Esophagus muscularis mucosa (tissue), 4 donors: Measurements from ENCODE around the gene CCL17. TPM values are rescaled to one million over a fixed set of nuclear protein-coding genes. Genes with fewer than 3 reads are reported as not detected.

Experiments used
- DNase-seq: peaks from one replicate; pipeline ENCODE4 v3.0.0-alpha.2; 2017; ENCODE audit errors: extremely low spot score
- H3K27ac ChIP-seq, 4 donors: fragments of 200-600 bp; sonication (generic); replicated peaks in 1 of 4; 1 replicate in 3 of 4; 2 replicates in 1 of 4; pipeline ENCODE4 v1.5.1; 2016 to 2019; ENCODE audit warnings: mild to moderate bottlenecking in 1 of 4
- H3K27me3 ChIP-seq, 4 donors: fragments of 200-600 bp; sonication (generic); one replicate each; pipeline versions ENCODE4 v1.5.1 to v1.6.0; 2016 to 2019
- H3K36me3 ChIP-seq, 4 donors: fragments of 200-600 bp; sonication (generic); one replicate each; pipeline ENCODE4 v1.5.1; 2016 to 2019
- H3K4me1 ChIP-seq, 4 donors: fragments of 200-600 bp; sonication (generic); one replicate each; pipeline ENCODE4 v1.5.1; 2016 to 2019
- H3K4me3 ChIP-seq, 4 donors: fragments of 200-600 bp; sonication (generic); 1 replicate in 2 of 4; 2 replicates in 2 of 4; pipeline ENCODE4 v1.5.1; 2016 to 2019; ENCODE audit warnings: mild to moderate bottlenecking in 4 of 4, moderate library complexity in 1 of 4
- H3K9me3 ChIP-seq, 4 donors: fragments of 200-600 bp; sonication (generic); 1 replicate in 3 of 4; 2 replicates in 1 of 4; pipeline ENCODE4 v1.5.1; 2016 to 2019
- CTCF ChIP-seq, 3 experiments: fragments of 200-600 bp in 2 of 3; fragments of 450-650 bp in 1 of 3; sonication (generic) in 2 of 3; IDR thresholded peaks; one replicate each; pipeline ENCODE4 v1.5.1; 2017 to 2019; ENCODE audit warnings: antibody characterized with exemption in 3 of 3, mild to moderate bottlenecking in 2 of 3, moderate library complexity in 1 of 3
- EP300 ChIP-seq: sonication (generic); formaldehyde crosslinking; IDR thresholded peaks from one replicate; pipeline ENCODE4 v1.6.1; 2017; ENCODE audit warnings: antibody characterized with exemption
- POLR2A ChIP-seq: fragments of 450-650 bp; IDR thresholded peaks from one replicate; pipeline ENCODE4 v1.6.1; 2017; ENCODE audit warnings: antibody characterized with exemption, moderate library complexity, mild to moderate bottlenecking, low read depth
- POLR2AphosphoS5 ChIP-seq, 2 donors: sonication (generic); formaldehyde crosslinking; IDR thresholded peaks; one replicate each; pipeline ENCODE4 v1.6.1; 2017; ENCODE audit warnings: antibody characterized with exemption in 2 of 2
- WGBS: methylation state at CpG from one replicate; pipeline ENCODE4 v1.1.5; 2018; 5-methylcytosine and 5-hydroxymethylcytosine counted together
- intact Hi-C: fragments of 100-400 bp; cut with DNase I; formaldehyde crosslinking; loops from one replicate; pipeline ENCODE4 v1.15.1; 2023
- total RNA-seq, 4 donors: library from RNA; depleted of rRNA; stranded (reverse); fragments of >200 nt; gene quantifications; one replicate each; pipeline versions ENCODE4 v1.1.0 to v1.2.1, GENCODE V29; 2016

Gene CCL17
- total RNA-seq, 4 donors from 2014 or later: not detected

GRCh38 chr16:57413733-57414132 is 9.2 kb downstream of the CCL17 start:
- no peaks in the 10 kb centered on the region for H3K9me3 ChIP-seq
- no peaks in the 10 kb centered on the region for H3K27me3 ChIP-seq
- no peak for DNase-seq
- intact Hi-C loops: no loop called here
- no peak overlapping the region for H3K4me3 ChIP-seq
- H3K36me3 ChIP-seq: no peaks in the 10 kb centered on the region
- WGBS: 71% methylated on average over 7 of the region's 7 CpGs
- H3K4me1 ChIP-seq: peaks cover 35 to 46% (median 41%) of the 10 kb centered on the region in 4 donors
- no peak overlapping the region for H3K27ac ChIP-seq
- no peak for TF ChIP-seq POLR2AphosphoS5 (IDR thresholded peaks at IDR 0.05)
- TF ChIP-seq POLR2A: no peak
- TF ChIP-seq EP300: no peak
- TF ChIP-seq CTCF (IDR thresholded peaks at IDR 0.05): no peak

- no peak for DNase-seq
- Histone ChIP-seq H3K9me3 (no peaks in the 10 kb centered on the region), H3K27ac (peak overlapping the region in 1 of 4 donors; percentile 71), H3K4me1 (peaks cover 26 to 36% (median 33%) of the 10 kb centered on the region in 4 donors), H3K27me3 (no peaks in the 10 kb centered on the region), H3K4me3 (peak overlapping the region in 1 of 4 donors; percentile 42), H3K36me3 (no peaks in the 10 kb centered on the region)
- WGBS: 84% methylated on average over 16 of the region's 16 CpGs
- no peak for TF ChIP-seq EP300
- intact Hi-C loops: loop anchor here (5.0 kb wide), 2 partner anchors 44 to 101 kb away; partner anchors contain the start of gene CX3CL1
These were observed 11.5 kb downstream of the CCL17 start for GRCh38 chr16:57416084-57416483.

DNA sequence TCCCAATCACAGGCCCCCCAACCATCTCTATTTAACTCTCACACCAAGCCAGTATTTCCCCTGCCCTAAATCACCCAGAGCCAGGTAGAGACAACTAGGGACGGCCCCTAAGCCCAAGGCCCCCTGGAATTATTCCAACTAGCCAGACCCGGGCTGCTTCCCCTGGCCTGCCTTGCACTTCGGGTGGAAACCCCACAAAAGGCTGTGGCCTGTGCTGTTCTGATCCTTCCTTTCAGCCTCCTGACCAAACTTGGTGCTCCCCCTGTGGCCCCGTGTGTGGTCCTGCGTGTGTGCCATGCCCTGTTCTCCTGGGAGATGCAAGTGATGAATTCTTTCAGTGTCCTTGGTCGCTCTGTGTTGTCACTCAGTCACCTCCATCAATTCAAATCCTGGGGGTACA is 14.9 kb downstream of the CCL17 start:
- Histone ChIP-seq H3K27ac (peak overlapping the region in 3 of 4 donors; percentile 16 to 60 (median 46)), H3K36me3 (no peaks in the 10 kb centered on the region), H3K4me3 (no peak overlapping the region), H3K27me3 (no peaks in the 10 kb centered on the region), H3K4me1 (peaks cover 38 to 54% (median 47%) of the 10 kb centered on the region in 4 donors), H3K9me3 (no peaks in the 10 kb centered on the region)
- WGBS: 69% methylated on average over 6 of the region's 6 CpGs
- TF ChIP-seq POLR2AphosphoS5 (IDR thresholded peaks at IDR 0.05) (no peak), CTCF (IDR thresholded peaks at IDR 0.05) (no peak), POLR2A (no peak), EP300 (no peak)
- intact Hi-C loops: loop anchor here (5.0 kb wide), 2 partner anchors 47 to 98 kb away; partner anchors contain the start of gene CX3CL1
- no peak for DNase-seq

DNA sequence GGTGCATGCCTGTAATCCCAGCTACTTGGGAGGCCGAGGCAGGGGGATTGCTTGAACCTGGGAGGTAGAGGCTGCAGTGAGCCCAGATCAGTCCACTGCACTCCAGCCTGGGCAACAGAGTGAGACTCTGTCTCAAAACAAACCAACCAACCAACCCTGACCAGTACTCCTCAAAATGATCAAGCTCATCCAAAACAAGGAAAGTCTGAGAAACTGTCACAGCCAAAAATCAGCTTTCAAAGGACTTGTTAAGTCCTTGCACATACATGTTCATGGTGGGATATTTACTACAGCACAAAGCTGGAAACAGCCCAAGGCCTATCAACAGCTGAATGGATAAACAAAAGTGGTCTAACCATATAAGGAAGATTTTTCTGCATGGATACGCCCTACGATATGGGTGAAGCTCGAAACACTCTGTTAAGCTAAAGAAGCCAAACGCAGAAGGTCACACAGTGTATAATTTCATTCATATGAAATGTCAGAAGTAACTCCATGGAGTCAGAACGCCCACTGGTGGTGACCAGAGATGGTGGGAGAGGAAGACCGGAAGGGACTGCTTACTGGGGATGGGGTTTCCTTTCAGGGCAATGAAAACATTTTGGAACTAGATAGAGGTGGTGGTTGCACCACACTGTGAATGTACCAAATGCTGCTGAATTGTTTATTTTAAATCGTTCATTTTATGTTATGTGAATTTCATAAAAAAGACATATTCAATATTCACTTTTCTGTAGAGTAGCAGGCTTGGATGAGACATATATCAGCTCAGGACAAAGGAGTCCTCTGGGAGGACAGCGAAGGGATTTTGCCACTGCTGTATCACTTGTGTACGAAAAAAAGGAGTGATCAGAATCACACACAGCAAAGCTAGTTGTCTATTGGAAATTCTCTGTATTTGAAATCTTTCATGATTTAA is 17.7 kb downstream of the CCL17 start:
- intact Hi-C loops: loop anchor here (5.0 kb wide), 1 partner anchor 330 kb away; the partner anchor contains the start of gene CPNE2
- peaks cover 36 to 46% (median 42%) of the 10 kb centered on the region in 4 donors for H3K4me1 ChIP-seq
- H3K36me3 ChIP-seq: peaks cover 0 to 9% (median 5%) of the 10 kb centered on the region in 4 donors
- no peak for DNase-seq
- H3K27me3 ChIP-seq: no peaks in the 10 kb centered on the region
- no peak for TF ChIP-seq EP300
- peak; percentile 72 to 78 (median 76) for TF ChIP-seq CTCF (IDR thresholded peaks at IDR 0.05)
- TF ChIP-seq POLR2A: no peak
- TF ChIP-seq POLR2AphosphoS5 (IDR thresholded peaks at IDR 0.05): peak; percentile 16 to 40
- H3K27ac ChIP-seq: peak overlapping the region; percentile 9 to 57 (median 40)
- no peaks in the 10 kb centered on the region for H3K9me3 ChIP-seq
- no peak overlapping the region for H3K4me3 ChIP-seq
- 28% methylated on average over 9 of the region's 10 CpGs for WGBS

DNA sequence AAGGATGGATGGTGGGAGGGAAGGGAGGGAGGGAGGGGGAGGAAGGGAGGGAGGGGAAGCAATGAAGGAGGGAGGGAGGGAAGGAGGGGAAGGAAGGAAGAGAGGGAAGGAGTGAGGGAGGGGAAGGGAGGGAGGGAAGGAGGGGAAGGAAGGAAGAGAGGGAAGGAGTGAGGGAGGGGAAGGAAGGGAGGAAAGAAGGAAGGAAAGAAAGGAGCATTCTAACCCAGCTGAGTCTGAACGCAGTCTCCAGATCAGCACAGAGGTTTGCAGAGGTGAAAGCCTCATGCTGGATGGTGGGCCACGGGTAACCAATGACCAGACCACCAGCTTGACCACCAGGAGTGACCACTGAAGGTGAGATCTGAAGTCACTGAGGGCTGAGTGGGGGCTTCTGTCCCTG is 18.6 kb downstream of the CCL17 start:
- Histone ChIP-seq H3K27me3 (no peaks in the 10 kb centered on the region), H3K4me1 (peaks cover 27 to 37% (median 34%) of the 10 kb centered on the region in 4 donors), H3K36me3 (peaks cover 2 to 18% (median 12%) of the 10 kb centered on the region in 4 donors), H3K9me3 (no peaks in the 10 kb centered on the region), H3K27ac (peak overlapping the region in 1 of 4 donors; percentile 18), H3K4me3 (no peak overlapping the region)
- intact Hi-C loops: loop anchor here (5.0 kb wide), 1 partner anchor 331 kb away; the partner anchor contains the start of gene CPNE2
- DNase-seq: no peak
- TF ChIP-seq EP300: no peak
- no peak for TF ChIP-seq CTCF (IDR thresholded peaks at IDR 0.05)
- TF ChIP-seq POLR2AphosphoS5 (IDR thresholded peaks at IDR 0.05): no peak
- no peak for TF ChIP-seq POLR2A
- 92% methylated on average over 2 of the region's 2 CpGs for WGBS
